GM10248 (cell line): Measurements from ENCODE around the gene MACROD1.

Experiments used
- CTCF ChIA-PET: fragments of 300-600 bp; sonication (Branson Sonifier 250); formaldehyde crosslinking; extraction: SDS; loops from one replicate; lab custom pipeline; 2021; ENCODE audit warnings: antibody characterized with exemption; lab: Yijun Ruan, JAX
- POLR2A ChIA-PET: fragments of 350-650 bp; sonication (Branson Sonifier 250); formaldehyde crosslinking; extraction: SDS; loops from one replicate; lab custom pipeline; 2020; ENCODE audit warnings: antibody characterized with exemption; lab: Yijun Ruan, JAX
- DNase-seq: peaks from one replicate; pipeline ENCODE4 v3.0.0; 2012; ENCODE audit errors: extremely low spot score
- CTCF ChIP-seq: IDR thresholded peaks from 2 replicates; pipeline ENCODE4 v1.5.1; 2012; ENCODE audit warnings: mild to moderate bottlenecking, low read depth; ENCODE audit errors: extremely low read depth, missing control alignments, control extremely low read depth

Gene MACROD1

GRCh38 chr11:64096835-64097234 lies 69.1 kb downstream of the MACROD1 start:
- POLR2A ChIA-PET = no interaction called here
- no peak for TF ChIP-seq CTCF
- CTCF ChIA-PET = no interaction called here
- no peak for DNase-seq

- ChIA-PET CTCF (no interaction called here), POLR2A (no interaction called here)
- DNase-seq = no peak
- TF ChIP-seq CTCF = no peak
Measured at GRCh38 chr11:64095949-64096348, 70.0 kb downstream of the MACROD1 start.

GRCh38 chr11:64095273-64095817 lies 70.6 kb downstream of the MACROD1 start:
- POLR2A ChIA-PET = no interaction called here
- CTCF ChIA-PET = no interaction called here
- DNase-seq = no peak

GRCh38 chr11:64094463-64095260 lies 71.3 kb downstream of the MACROD1 start:
- TF ChIP-seq CTCF = no peak
- ChIA-PET CTCF (interaction anchor here (1.5 kb wide), 1 partner anchor 257 kb away, joined by 3 read pairs; no protein-coding TSS in a partner anchor), POLR2A (no interaction called here)
- no peak for DNase-seq

More at GRCh38 chr11:64095273-64095817, 70.6 kb downstream of the MACROD1 start:
- TF ChIP-seq CTCF = no peak

- CTCF ChIA-PET = interaction anchor here (1.5 kb wide), 1 partner anchor 256 kb away, joined by 3 read pairs; no protein-coding TSS in a partner anchor
- DNase-seq = no peak
- no peak for TF ChIP-seq CTCF
- POLR2A ChIA-PET = no interaction called here
Measured at GRCh38 chr11:64093233-64094039, 72.5 kb downstream of the MACROD1 start.

- no peak for TF ChIP-seq CTCF
- ChIA-PET CTCF (no interaction called here), POLR2A (no interaction called here)
- DNase-seq = no peak
Measured at GRCh38 chr11:64092761-64093136, 73.2 kb downstream of the MACROD1 start.
